Stimulated activated effector memory CD8-positive, alpha-beta T cell treated with anti-CD3 and anti-CD28 coated beads, Interleukin-12 subunit alpha, Interleukin-12 subunit beta, amount 100 ng/mL, for 72 hours (primary cell): ENCODE measurements around the gene TPSG1.
A peak's percentile ranks its signal among the peaks of the same experiment; 100 is the strongest.
"Not testable (repeated sequence)": the region's sequence is repeated elsewhere in the genome, so short reads cannot be mapped to it uniquely, and the experiment has no call there.

Experiments used
- ATAC-seq: fragments of 150-1000 bp; cut with Tn5 transposase; 2 replicates; pipeline ENCODE4 v1.10.0; 2021
- DNase-seq, 2 donors: peaks; one replicate each; pipeline ENCODE4 v3.0.0; 2021 to 2022; ENCODE audit warnings: low spot score in 2 of 2
- H3K27ac Mint-ChIP-seq: one replicate; pipeline ENCODE4 v1.8.0; 2022; ENCODE audit warnings: mild to moderate bottlenecking, mixed read lengths
- H3K36me3 Mint-ChIP-seq: one replicate; pipeline ENCODE4 v1.8.0; 2022; ENCODE audit warnings: mild to moderate bottlenecking, mixed read lengths
- H3K4me1 Mint-ChIP-seq: one replicate; pipeline ENCODE4 v1.8.0; 2022; ENCODE audit warnings: mixed read lengths
- H3K4me3 Mint-ChIP-seq: one replicate; pipeline ENCODE4 v1.8.0; 2022; ENCODE audit warnings: mild to moderate bottlenecking, mixed read lengths
- H3K9me3 Mint-ChIP-seq: one replicate; pipeline ENCODE4 v1.8.0; 2022; ENCODE audit warnings: mixed read lengths

The TPSG1 gene

GRCh38 chr16:1260101-1260680 lies 35.1 kb upstream of the TPSG1 start:
- no peaks in the 10 kb centered on the region for H3K9me3 Mint-ChIP-seq
- H3K4me3 Mint-ChIP-seq = peak overlapping the region; percentile 26
- ATAC-seq (no peak), DNase-seq (no peak)
- H3K4me1 Mint-ChIP-seq = peaks cover 5% of the 10 kb centered on the region
- no peak overlapping the region for H3K27ac Mint-ChIP-seq
- H3K36me3 Mint-ChIP-seq = no peaks in the 10 kb centered on the region

- ATAC-seq = no peak
- H3K9me3 Mint-ChIP-seq = no peaks in the 10 kb centered on the region
- no peaks in the 10 kb centered on the region for H3K36me3 Mint-ChIP-seq
- DNase-seq = no peak
- no peak overlapping the region for H3K27ac Mint-ChIP-seq
- H3K4me3 Mint-ChIP-seq = no peak overlapping the region
- peaks cover 5% of the 10 kb centered on the region for H3K4me1 Mint-ChIP-seq
Measured at GRCh38 chr16:1259760-1260068, 34.6 kb upstream of the TPSG1 start.

- ATAC-seq = no peak
- H3K9me3 Mint-ChIP-seq = no peaks in the 10 kb centered on the region
- no peaks in the 10 kb centered on the region for H3K36me3 Mint-ChIP-seq
- H3K4me1 Mint-ChIP-seq = peaks cover 5% of the 10 kb centered on the region
- H3K27ac Mint-ChIP-seq = no peak overlapping the region
- no peak for DNase-seq
- peak overlapping the region; percentile 57 for H3K4me3 Mint-ChIP-seq
Measured at GRCh38 chr16:1258906-1259759, 34.1 kb upstream of the TPSG1 start.

GRCh38 chr16:1258225-1258600 lies 33.1 kb upstream of the TPSG1 start:
- H3K4me1 Mint-ChIP-seq = peaks cover 5% of the 10 kb centered on the region
- no peaks in the 10 kb centered on the region for H3K36me3 Mint-ChIP-seq
- no peaks in the 10 kb centered on the region for H3K9me3 Mint-ChIP-seq
- DNase-seq (no peak), ATAC-seq (peak; percentile 17)
- H3K27ac Mint-ChIP-seq = no peak overlapping the region
- H3K4me3 Mint-ChIP-seq = no peak overlapping the region

- no peaks in the 10 kb centered on the region for H3K36me3 Mint-ChIP-seq
- DNase-seq (no peak), ATAC-seq (peak; percentile 22)
- H3K27ac Mint-ChIP-seq = no peak overlapping the region
- no peak overlapping the region for H3K4me3 Mint-ChIP-seq
- H3K9me3 Mint-ChIP-seq = no peaks in the 10 kb centered on the region
- H3K4me1 Mint-ChIP-seq = peaks cover 5% of the 10 kb centered on the region
Measured at GRCh38 chr16:1257561-1258224, 32.6 kb upstream of the TPSG1 start.

GRCh38 chr16:1256874-1257322 lies 31.8 kb upstream of the TPSG1 start:
- peaks cover 5% of the 10 kb centered on the region for H3K4me1 Mint-ChIP-seq
- H3K4me3 Mint-ChIP-seq = no peak overlapping the region
- DNase-seq (no peak), ATAC-seq (no peak)
- no peak overlapping the region for H3K27ac Mint-ChIP-seq
- H3K9me3 Mint-ChIP-seq = no peaks in the 10 kb centered on the region
- H3K36me3 Mint-ChIP-seq = no peaks in the 10 kb centered on the region

GRCh38 chr16:1256296-1256873 lies 31.3 kb upstream of the TPSG1 start:
- DNase-seq = peak in 1 of 2 donors; percentile 1
- H3K27ac Mint-ChIP-seq, H3K9me3 Mint-ChIP-seq, H3K4me1 Mint-ChIP-seq, H3K4me3 Mint-ChIP-seq, H3K36me3 Mint-ChIP-seq, ATAC-seq: not testable (repeated sequence)

GRCh38 chr16:1255276-1256122 lies 30.4 kb upstream of the TPSG1 start, which contains the start of gene TPSD1:
TPSD1 (plus strand) TSS chr16:1256069; CDS start chr16:1256281, 212 bp downstream.
- not testable (repeated sequence) for H3K36me3 Mint-ChIP-seq, H3K4me3 Mint-ChIP-seq, H3K27ac Mint-ChIP-seq, DNase-seq, H3K9me3 Mint-ChIP-seq, H3K4me1 Mint-ChIP-seq
- ATAC-seq = peak; percentile 6

- H3K9me3 Mint-ChIP-seq, H3K4me3 Mint-ChIP-seq, H3K4me1 Mint-ChIP-seq, H3K36me3 Mint-ChIP-seq, DNase-seq, H3K27ac Mint-ChIP-seq, ATAC-seq: not testable (repeated sequence)
Measured at GRCh38 chr16:1254821-1255220, 29.8 kb upstream of the TPSG1 start.

GRCh38 chr16:1253701-1254364 lies 28.8 kb upstream of the TPSG1 start:
- ATAC-seq = peak; percentile 19
- not testable (repeated sequence) for H3K36me3 Mint-ChIP-seq, DNase-seq, H3K27ac Mint-ChIP-seq, H3K4me3 Mint-ChIP-seq, H3K4me1 Mint-ChIP-seq, H3K9me3 Mint-ChIP-seq

GRCh38 chr16:1249031-1249755 lies 24.1 kb upstream of the TPSG1 start:
- H3K9me3 Mint-ChIP-seq, H3K36me3 Mint-ChIP-seq, H3K4me3 Mint-ChIP-seq: not testable (repeated sequence)

GRCh38 chr16:1247903-1248537 lies 23.0 kb upstream of the TPSG1 start:
- H3K36me3 Mint-ChIP-seq, H3K27ac Mint-ChIP-seq, H3K4me3 Mint-ChIP-seq, H3K9me3 Mint-ChIP-seq, H3K4me1 Mint-ChIP-seq, ATAC-seq, DNase-seq: not testable (repeated sequence)

More at GRCh38 chr16:1249031-1249755, 24.1 kb upstream of the TPSG1 start:
- H3K4me1 Mint-ChIP-seq, H3K27ac Mint-ChIP-seq, DNase-seq: not testable (repeated sequence)
- ATAC-seq = peak; percentile 56

- ATAC-seq (no peak), DNase-seq (no peak)
- no peaks in the 10 kb centered on the region for H3K9me3 Mint-ChIP-seq
- peaks cover 6% of the 10 kb centered on the region for H3K4me1 Mint-ChIP-seq
- no peaks in the 10 kb centered on the region for H3K36me3 Mint-ChIP-seq
- no peak overlapping the region for H3K4me3 Mint-ChIP-seq
- H3K27ac Mint-ChIP-seq = peak overlapping the region; percentile 60
Measured at GRCh38 chr16:1245452-1246020, 20.5 kb upstream of the TPSG1 start.
